Fibroblast of skin of right quadriceps (primary cell): ENCODE data around the gene FAM25G.
"Not testable (repeated sequence)": the region's sequence is repeated elsewhere in the genome, so short reads cannot be mapped to it uniquely, and the experiment has no call there.

Experiments used
- DNase-seq: peaks from one replicate; pipeline ENCODE4 v3.0.0-alpha.2; 2013

Gene FAM25G

DNA sequence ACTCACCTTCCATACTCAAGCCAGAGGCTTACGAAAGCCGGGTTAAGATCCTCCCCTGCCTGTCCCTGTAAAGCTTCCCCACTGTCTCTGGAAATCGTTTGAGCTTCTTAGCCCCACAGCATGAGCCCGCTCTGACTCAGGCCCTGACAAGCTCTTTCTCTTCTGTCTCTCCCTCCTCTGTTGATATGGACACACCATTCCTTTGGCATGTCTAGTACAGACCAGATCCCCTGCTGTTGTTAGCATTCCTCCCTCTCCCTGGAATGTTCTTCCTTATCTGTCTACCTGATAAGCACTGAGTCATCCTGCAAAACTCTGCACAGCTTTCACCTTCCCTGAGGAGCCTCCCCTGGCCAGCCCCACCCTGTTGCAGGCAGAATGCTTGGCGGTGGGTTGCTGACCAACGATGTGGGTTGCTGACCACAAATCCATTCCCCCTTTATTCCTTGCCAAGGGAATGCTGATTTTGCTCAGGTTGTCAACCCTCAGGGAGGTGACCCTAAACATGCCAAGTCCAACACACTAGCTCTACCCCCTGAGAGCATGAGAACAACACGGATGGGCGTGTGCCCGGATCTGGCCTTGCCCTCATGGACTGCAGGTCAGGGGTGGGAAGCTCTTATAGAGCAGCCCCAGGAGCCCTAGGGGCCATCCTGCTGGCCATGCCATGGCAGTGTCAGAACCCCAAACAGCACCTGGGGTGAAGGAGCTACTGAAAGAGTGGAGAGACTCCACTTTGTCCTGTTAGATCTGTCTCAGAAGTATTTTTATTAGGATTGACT, 28.7 kb downstream of the FAM25G start:
- DNase-seq = not testable (repeated sequence)

DNA sequence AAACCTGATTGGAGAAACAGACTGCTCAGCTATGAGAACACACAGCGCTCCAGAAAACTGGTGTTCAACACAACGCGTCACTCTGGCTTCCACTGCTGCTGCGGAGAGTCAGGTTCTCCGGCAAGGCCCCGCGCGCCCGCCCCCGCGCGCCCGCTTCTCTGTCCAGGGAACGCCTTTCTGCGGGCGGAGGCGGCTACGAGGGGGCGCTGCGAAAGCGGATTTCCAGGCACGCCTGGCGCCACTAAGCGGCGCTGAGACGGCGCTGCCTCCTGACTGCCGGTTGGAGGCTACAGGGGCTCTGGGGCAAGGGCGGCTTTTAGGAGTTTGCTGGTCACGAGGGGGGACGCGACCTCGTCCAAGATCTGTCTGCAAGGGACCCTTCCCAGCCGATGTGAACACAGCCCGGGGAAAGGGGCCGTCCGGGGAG, 30.2 kb downstream of the FAM25G start:
- peak; percentile 54 for DNase-seq

DNA sequence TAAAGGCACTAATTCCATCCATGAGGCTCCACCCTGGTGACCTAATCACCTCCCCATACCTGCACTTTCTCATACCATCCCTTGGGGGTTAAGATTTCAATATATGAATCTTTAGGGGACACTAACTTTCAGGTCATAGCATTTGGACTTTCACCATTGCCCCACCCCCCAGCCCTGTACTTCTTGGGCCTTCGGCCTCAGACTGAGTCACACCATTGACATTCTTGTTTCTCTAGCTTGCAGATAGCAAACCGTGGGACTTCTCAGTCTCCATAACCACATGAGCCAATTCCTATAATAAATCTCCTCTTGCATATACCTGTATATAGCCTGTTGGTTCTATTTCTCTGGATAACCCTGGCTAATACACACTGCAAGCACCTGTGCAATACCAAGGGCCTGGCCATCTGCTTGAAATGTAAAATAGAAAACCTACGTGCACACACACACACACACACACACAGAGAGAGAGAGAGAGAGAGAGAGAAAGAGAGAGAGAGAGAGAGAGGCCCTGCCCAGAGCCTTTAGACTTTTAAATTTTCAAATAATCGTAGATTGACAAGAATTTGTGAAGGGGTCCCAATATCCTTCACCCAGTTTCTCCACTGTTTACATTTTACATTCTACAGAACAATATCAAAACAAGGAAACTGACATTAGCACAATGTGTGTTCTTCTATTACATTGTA, 32.9 kb downstream of the FAM25G start:
- peak; percentile 64 for DNase-seq

DNA sequence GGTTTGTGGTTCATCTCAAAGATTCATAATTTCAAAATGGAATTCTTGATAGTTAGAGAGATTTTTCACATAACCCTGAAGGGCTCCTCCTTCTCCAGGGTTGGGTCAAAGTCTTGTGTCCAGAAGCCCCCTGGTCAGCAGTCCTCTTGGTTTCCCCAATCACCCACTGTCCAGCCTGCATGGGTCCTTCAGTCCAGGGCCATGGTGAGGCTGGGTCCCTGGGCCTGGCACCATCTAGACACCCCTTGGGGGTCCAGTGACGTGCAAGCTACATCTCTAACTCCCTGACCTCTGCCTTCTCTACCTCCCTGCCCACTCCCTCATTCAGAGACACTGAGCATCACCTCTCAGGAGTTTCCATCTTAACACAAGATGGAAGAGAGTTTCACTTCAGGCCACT, 33.7 kb downstream of the FAM25G start:
- DNase-seq = no peak

DNA sequence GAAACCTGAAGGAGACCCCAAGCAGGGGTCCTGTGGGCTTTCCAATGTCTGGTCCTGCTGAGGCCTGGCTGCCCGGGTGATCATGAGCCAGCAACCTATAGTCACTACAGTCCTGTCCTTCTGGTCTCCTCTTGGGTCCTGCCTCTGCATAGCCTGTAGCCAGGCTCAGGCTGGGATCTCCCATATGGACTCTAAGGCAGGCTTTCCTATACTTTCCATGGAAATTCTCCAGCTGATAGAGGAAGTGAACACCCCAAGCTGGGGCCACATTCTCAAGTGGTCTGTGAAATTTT, 34.0 kb downstream of the FAM25G start:
- no peak for DNase-seq

DNA sequence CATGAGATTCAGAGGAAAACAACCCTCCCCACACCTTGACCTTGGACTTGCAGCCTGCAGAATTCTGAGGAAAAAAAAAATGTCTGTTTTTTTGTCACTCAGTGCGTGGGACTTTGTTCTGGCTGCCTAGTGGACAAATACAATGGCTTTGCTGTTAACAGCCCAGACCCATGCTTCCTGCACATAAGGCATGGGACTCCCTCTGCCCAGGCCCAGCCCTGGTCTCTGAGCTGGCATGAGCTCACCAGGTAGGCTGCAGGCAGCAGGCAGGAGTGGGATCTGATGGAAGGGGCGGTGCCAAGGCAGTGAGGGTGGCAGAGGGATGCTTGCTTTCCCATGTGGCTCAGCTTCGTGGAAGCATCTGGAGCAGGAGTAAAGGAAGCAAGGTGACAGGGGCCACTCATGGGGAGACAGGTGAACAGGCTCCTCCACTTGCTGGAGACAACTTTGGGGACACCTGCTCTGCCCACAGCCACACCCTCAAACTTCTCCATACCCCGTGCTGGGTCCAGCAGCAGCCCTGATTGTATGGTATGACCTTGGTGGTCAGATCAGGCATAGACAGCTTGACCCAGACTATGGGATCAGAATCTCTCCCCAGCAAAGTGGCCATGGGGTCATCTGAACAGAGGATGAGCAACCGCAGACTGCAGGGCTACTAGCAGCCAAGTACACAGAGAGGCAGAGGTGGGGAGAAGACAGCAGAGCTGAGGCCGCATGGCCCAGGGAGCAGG, 34.5 kb downstream of the FAM25G start:
- no peak for DNase-seq

DNA sequence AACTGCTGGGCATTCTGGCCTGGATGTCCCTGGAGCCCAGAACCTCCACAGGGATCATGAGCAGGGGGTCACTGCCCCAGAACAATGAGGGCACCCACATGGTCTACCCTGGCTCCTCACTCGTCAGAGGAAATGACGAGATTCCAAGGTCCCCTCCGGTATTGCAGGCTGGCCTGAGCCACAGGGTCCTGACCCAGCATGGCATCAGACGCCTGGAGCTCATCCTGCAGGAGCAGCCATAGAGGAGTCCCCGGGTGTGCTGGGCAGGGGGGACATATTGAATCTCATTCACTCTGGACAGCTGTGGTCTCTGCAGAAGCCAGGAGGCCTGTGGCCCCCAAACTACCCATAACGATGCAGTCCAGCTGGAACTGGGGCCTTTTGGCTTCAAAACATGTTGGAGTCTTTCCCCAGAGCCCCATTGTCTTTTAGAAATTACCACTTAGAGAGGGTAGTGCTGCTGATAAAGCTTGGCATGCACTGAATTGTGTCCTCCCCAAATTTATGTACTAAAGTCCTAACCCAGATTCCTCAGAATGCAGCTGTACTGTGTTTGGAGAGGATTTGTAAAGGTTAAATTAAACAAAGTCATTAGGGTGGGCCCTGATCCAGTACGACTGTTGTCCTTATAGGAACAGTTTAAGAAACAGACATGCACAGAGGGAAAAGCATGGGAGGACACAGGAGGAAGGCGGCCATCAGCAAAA, 35.3 kb downstream of the FAM25G start:
- no peak for DNase-seq

DNA sequence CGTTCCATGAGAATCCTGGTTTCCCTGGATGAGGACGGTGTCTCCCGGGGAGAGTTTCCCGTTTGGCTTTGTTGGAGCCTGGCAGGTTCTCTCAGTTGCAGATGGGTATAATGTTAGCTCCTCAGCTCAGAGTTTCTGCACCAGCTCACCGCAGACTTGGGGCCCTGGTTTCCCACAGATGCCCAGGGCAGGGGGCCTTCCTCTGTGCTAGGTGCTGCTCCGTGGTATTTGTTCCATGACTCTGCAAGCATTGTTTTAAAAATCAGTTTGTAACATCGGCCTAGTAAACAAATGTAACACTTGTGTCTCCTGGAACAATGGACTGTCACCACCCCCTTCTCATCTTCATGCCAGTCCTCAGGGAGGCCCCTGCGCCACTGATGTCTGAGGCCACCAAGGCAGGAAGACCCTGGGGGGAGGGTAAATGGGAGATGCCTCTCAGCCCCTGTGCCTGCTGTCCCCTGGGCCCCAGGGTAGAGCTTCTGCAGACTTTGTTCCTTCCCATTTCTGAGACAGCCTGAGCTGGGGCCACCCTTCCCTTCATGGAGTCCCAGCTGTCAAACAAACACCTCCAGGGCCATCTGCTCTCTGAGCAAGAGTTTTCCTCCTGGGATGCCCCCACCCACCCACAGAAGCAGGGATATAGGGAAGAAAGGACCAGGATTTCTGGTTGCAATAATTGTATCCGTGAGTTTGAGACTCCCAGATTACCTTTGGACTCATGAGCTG, 36.0 kb downstream of the FAM25G start:
- DNase-seq = not testable (repeated sequence)

DNA sequence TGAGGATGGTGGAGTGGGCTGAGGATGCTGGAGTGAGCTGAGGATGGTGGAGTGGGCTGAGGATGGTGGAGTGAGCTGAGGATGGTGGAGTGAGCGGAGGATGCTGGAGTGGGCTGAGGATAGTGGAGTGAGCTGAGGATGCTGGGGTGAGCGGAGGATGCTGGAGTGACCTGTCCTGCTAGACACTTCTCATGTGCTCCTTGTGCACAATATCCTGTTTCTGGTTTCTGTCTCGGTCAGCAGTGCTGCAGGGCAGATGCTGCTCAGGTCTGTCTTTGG, 36.8 kb downstream of the FAM25G start:
- no peak for DNase-seq

DNA sequence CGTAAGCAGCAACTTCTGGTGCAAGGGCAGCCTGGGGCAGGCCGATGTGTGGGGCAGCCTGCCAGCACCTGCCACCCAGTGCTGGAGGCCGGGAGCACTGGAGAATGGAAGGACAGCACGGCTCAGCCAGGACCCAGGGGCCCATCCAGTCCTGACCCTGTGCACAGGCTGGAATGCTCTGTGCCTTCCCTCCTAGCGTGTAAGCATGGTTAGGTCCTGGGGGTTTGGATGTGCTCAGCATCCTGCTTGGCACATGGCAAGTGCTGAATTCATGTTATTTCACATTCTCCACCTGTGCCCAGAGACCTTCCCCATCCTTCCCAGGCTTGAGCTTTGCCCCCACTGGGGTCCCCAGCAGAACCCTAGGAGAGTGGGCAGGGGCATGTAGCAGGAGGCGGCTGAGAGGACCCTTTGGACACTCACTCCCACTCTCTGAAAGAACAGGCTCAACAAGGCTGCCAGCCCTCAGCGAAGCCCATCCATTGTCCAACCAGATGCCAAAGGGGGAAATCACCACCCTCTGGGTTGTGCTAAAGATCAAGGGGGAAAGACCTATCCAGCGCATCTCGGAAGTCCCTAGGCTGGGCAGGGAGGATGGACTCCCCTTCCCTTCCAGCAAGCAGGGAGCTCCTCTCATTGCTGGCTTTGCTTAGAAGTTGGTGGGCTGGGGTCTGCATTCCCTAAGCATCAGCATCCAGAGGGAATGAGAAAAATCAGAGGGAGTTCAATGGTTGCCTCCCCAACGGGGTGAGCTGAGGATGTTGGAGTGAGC, 37.3 kb downstream of the FAM25G start:
- no peak for DNase-seq

DNA sequence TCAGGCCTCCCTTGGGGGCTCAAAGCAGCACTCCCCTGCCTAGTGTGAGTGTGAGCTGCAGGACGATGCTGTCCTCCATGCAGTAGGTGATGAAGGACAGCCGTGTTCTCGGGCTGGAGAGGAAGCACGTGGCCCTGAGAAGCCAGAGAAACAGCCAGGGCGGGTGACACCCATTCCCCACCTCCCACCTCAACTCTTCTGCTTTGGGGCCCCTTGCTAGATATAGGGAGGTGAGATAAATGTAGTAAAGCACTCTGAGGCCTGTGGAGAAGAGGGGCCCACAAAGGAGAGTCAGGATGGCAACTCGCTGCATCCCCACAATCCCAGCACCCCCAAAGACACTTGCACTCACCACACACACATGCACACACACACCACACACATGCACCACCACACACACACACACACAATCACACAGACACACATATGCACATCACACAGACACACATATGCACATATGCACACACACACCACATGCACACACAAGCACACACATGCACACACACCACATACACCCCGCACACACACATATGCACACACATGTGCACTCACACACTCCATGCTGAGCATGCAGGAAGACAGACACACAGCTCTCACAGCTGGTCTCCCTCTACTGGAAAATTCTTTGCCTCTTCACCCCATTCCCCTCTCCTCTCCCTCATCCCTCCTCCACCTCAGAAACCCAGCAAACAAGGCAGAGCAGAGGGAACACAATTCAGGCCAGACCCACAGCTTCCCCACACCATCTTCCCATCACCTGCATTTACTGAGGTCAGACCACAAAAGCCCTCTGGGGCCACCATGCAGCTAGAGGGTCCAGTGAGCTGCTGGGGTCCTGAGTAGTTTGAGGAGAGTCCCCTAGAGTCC, 38.1 kb downstream of the FAM25G start:
- no peak for DNase-seq

DNA sequence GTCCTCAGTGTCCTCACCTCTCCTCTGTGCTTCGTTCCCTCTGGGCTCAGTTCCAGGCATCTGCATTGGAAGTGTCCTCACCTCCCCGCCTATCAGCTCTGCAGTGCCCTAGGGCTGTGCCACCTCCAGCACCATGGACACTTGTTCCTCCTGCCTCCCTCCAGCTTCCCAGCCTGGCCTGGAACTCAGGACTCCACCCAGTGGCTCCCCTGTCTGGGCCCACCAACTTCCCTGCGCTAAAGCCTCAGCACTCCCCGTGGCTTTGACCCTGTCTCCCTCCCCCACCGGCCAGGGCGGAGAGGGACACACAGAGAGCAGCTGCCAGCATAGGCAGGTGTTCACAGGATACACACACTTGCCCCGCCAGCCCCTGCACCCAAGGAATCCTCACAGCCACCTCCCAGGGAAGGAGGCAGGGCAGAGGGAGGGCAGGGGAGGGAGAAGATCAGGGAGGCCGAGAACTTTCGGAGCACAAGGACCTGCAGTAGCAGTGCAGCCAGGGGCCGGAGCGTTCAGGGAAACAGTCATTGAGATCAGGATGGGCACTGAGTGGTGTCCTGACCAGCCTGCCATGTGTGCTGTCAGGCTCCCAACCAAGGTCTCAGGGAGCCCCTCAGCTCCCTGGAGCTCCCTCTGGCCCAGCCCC, 38.9 kb downstream of the FAM25G start:
- no peak for DNase-seq

DNA sequence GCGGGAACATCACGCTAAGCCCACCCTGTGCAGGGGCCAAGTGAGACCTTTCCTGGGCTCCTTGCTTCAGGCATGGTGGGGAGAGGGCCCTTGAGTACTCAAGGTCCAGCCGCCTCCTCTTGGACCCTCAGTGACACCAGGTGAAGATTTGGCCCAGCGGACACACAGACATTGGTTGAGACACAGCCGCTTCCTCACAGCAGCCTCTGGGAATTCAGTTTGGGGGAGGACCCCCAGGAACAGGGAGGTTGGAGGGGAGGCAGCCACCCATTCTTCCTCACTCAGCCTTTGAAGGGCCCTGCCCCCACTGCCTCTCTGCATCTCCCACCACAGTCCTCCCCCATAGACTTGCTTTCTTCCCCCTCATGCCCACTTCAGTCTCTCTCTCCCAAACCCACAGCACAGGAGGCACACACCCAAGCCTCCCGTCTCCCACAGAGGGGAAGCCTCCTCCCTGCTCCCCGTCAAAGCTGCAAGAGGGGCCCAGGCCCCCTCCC, 39.5 kb downstream of the FAM25G start:
- no peak for DNase-seq

DNA sequence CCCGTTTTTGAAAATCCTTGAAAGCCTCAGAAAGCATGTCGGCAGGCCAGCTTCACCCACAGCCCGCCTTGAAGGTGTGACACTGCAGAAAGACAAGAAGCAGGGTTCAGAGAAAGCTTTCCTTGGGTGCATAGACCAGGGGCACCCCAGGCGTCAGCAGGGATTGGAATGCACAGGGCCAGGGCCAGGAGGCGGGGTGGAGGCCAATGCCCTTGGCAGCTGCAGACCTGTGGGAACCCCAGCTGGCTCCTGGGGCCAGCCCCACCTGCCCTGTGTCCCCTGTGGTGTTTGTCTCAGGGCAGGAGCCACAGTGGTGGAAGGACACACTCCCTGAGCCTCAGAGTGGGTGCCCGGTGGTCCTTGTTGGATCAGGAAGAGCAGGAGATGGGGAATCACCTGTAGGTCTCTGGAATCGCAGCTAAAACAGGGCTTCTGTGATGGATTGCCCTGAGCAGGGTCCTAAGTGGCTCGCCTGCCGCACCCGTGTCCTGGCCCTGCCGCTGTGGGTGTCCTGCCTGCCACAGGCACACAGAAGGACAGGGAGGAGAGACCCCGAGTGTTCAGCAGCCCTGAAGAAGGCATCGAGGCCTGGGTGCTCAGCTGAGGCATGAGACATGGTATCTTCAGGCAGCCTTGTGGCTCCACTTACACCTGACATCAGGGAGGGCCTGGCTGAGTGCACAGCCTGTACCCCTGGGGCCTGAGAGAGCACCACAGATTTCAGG, 40.1 kb downstream of the FAM25G start:
- DNase-seq = no peak

DNA sequence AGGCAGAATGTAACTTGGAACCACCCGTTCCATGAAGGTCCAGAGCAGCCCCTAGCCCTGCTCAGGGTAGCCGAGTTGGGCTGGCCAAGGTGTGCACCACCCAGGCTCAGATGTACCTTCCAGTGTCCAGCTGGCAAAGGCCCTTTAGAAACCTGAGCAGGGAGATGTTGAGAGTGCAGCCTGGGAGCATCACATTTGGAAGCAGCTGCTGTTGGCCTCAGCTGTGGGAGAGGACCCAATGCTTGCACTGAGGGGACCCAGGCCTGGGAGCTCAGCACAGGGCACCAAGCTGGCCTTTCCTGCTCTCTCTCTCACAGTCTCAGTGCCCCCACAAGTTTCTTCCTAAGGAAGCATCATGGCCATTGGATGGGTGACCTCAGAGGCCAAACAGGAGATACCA, 41.1 kb downstream of the FAM25G start:
- no peak for DNase-seq

DNA sequence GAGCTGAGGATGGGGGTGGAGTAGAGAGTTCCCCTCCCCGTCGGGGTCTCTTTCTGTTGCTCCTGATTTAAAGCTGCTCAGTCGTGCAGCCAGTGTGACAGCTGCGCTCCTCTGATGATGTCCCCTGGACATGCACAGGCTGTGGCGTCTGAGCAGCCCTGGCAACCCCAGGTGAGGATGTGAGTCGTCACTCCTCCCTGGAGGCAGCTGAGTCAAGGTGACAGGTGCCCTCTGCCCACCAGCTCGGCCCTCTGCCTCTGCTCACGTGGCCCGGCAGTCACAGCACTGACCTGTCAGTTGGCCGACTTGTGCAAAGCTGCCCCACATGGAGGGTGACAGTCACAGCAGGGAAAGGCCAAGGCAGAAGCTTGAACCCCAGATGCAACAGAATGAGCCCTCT, 41.5 kb downstream of the FAM25G start:
- DNase-seq = no peak

DNA sequence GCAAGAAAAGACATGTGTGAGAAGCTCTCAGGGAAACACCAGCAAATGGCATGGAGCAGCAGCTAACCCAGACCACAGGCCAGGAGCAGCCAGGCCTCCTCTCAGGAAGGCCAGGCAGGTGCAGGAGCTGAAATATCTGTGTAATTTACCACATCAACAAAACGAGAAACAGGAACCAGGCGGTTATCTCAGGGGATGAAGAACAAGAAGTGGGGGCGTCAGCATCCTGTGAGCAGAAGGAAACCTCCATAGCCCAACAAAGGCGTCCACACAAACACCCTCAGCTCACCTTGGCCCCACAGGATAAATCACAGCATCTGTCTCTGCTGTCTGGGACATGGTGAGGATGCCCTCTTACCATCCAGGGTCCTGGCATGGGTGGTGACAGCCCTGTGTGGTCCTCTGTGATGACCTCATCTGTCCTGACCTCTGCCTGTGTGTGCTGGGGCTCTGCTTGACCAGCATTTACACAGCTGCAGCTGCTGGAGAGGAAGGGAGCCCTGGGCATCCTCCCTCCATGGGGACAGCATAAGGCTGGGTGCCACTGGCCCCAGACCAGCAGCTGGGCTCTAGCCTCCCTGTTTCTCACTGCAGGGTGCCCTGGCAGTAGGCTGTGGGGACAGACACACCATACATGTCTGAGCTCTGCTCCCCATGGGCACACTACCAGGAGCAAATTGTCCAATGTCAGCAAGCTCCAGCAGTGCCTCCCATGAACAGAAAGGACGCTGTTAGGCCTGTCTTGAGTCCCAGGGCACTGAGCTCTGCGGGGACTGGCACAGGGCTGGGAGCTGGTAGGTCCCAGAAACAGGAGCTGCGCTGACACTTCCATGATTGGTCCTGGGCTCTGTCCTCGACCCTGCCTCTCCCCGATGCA, 42.2 kb downstream of the FAM25G start:
- no peak for DNase-seq

DNA sequence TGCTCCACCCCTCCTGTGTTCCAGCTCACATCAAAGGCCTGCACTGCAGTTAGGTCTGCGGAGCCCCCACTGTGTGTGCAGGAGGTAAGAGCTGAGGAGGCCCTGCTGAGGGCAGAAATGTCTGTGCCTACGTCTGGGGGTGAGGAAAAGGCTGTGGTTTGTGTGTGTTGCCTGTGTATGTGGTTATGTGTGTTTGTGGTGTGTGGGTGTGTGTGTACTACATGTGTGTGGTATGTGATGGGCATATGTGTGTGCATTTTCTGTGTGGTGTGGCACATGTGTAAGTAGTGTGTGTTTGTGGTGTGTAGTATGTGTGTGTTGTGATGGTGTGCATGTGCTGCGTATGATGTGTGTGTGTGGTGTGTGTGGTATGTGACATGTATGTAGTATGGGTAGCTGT, 43.8 kb downstream of the FAM25G start:
- DNase-seq = no peak

DNA sequence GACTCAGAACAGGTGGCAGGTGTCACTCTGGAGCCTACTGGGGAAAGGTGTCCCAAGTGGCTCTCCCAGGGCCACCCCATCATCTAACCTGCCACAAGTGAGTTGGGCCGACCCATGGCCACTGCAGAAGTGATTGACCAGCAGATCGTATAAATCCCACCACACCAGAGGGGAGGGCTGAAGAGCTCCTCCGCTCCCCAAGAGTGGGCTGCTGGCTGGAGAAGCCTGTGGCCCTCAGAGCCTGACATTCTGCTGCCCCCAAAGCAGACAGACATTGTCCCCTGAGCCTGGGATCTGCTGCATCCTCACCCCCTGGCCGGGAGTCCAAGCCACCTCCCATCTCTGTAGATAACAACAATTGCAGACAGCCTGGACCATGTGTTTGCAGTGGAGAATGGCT, 44.3 kb downstream of the FAM25G start:
- DNase-seq = no peak
